Stimulated activated CD4-positive, alpha-beta T cell treated with anti-CD3 and anti-CD28 coated beads, Interleukin-4, amount 100 ng/mL, for 4 hours (primary cell): Measurements from ENCODE around the gene PDXDC1.
"Not testable (repeated sequence)": the region's sequence is repeated elsewhere in the genome, so short reads cannot be mapped to it uniquely, and the experiment has no call there.

Experiments
- DNase-seq, 2 experiments: peaks; one replicate each; pipeline ENCODE4 v3.0.0-alpha.2; 2020

Gene PDXDC1

GRCh38 chr16:15168953-15169652, 194.3 kb downstream of the PDXDC1 start:
- DNase-seq = not testable (repeated sequence)

GRCh38 chr16:15179909-15180308, 205.1 kb downstream of the PDXDC1 start:
- DNase-seq = not testable (repeated sequence)

- not testable (repeated sequence) for DNase-seq
These were observed 206.1 kb downstream of the PDXDC1 start for GRCh38 chr16:15180946-15181345.

GRCh38 chr16:15184000-15184399, 209.2 kb downstream of the PDXDC1 start:
- not testable (repeated sequence) for DNase-seq
